ENCODE results near the gene CENPP. TPM values are rescaled to one million over a fixed set of nuclear protein-coding genes. Genes with fewer than 3 reads are reported as not detected.
"Not testable (repeated sequence)": the region's sequence is repeated elsewhere in the genome, so short reads cannot be mapped to it uniquely, and the experiment has no call there.

Gene CENPP
- polyA plus RNA-seq, 1 donor: 8.8 TPM

GRCh38 chr9:92535940-92536850 is 210.4 kb downstream of the CENPP start, which contains the start of gene ECM2:
Gene ECM2, minus strand, starts transcription at chr9:92535990. Its CDS starts 13,124 bp downstream, at chr9:92522866.
- peak; percentile 50 for DNase-seq

GRCh38 chr9:92538541-92538940 is 212.8 kb downstream of the CENPP start:
- DNase-seq: no peak

- DNase-seq: no peak
Observed at GRCh38 chr9:92543972-92544371, 218.2 kb downstream of the CENPP start.

- DNase-seq: no peak
Observed at GRCh38 chr9:92545002-92545510, 219.3 kb downstream of the CENPP start.

- DNase-seq: no peak
Observed at GRCh38 chr9:92547356-92547755, 221.6 kb downstream of the CENPP start.

GRCh38 chr9:92550765-92551164 is 225.0 kb downstream of the CENPP start:
- no peak for DNase-seq

GRCh38 chr9:92558612-92559374 is 233.0 kb downstream of the CENPP start:
- no peak for DNase-seq

- no peak for DNase-seq
Observed at GRCh38 chr9:92561374-92562330, 235.9 kb downstream of the CENPP start.

GRCh38 chr9:92562461-92562967 is 236.8 kb downstream of the CENPP start:
- DNase-seq: no peak

- no peak for DNase-seq
Observed at GRCh38 chr9:92563116-92564100, 237.7 kb downstream of the CENPP start.

- no peak for DNase-seq
Observed at GRCh38 chr9:92564504-92564903, 238.8 kb downstream of the CENPP start.

GRCh38 chr9:92564982-92565381 is 239.2 kb downstream of the CENPP start:
- no peak for DNase-seq

GRCh38 chr9:92571871-92572270 is 246.1 kb downstream of the CENPP start:
- not testable (repeated sequence) for DNase-seq

GRCh38 chr9:92573612-92574011 is 247.9 kb downstream of the CENPP start:
- DNase-seq: not testable (repeated sequence)

- DNase-seq: no peak
Observed at GRCh38 chr9:92576175-92576574, 250.4 kb downstream of the CENPP start.

- DNase-seq: no peak
Observed at GRCh38 chr9:92589923-92590322, 264.2 kb downstream of the CENPP start.

GRCh38 chr9:92590377-92590776 is 264.6 kb downstream of the CENPP start:
- DNase-seq: peak; percentile 59

GRCh38 chr9:92592537-92592936 is 266.8 kb downstream of the CENPP start:
- no peak for DNase-seq

- no peak for DNase-seq
Observed at GRCh38 chr9:92592946-92593861, 267.5 kb downstream of the CENPP start.

Data from left kidney (tissue), 2 donors.